Chondrocyte (in vitro differentiated cells): Measurements from ENCODE around the gene ANKH. TPM values are rescaled to one million over a fixed set of nuclear protein-coding genes. Genes with fewer than 3 reads are reported as not detected.

ENCODE experiments used
- DNase-seq: peaks from one replicate; pipeline ENCODE4 v3.0.0; 2021; ENCODE audit warnings: mixed read lengths, low spot score
- H3K27ac Mint-ChIP-seq: one replicate; pipeline ENCODE4 v1.8.0; 2021; ENCODE audit warnings: mild to moderate bottlenecking, moderate library complexity, mixed read lengths; ENCODE audit not compliant: unreplicated experiment
- H3K27me3 Mint-ChIP-seq: 2 replicates; pipeline ENCODE4 v1.8.0; 2021; ENCODE audit warnings: low read depth, mixed read lengths
- H3K36me3 Mint-ChIP-seq: 2 replicates; pipeline ENCODE4 v1.8.0; 2021; ENCODE audit warnings: low read depth, mixed read lengths
- H3K4me1 Mint-ChIP-seq: 2 replicates; pipeline ENCODE4 v1.8.0; 2021; ENCODE audit warnings: low read depth, mild to moderate bottlenecking, mixed read lengths
- H3K4me3 Mint-ChIP-seq: one replicate; pipeline ENCODE4 v1.8.0; 2021; ENCODE audit warnings: mild to moderate bottlenecking, moderate library complexity, mixed read lengths; ENCODE audit not compliant: unreplicated experiment
- H3K9me3 Mint-ChIP-seq: 2 replicates; pipeline ENCODE4 v1.8.0; 2021; ENCODE audit warnings: low read depth, mixed read lengths
- CTCF ChIP-seq: fragments of 200-600 bp; sonication (generic); IDR thresholded peaks from 2 replicates; pipeline ENCODE4 v1.5.0; 2021; ENCODE audit warnings: antibody characterized with exemption, mild to moderate bottlenecking, moderate library complexity
- total RNA-seq: library from RNA; stranded (reverse); gene quantifications from 3 replicates; pipeline ENCODE4 v1.2.1, GENCODE V29; 2021

ANKH gene
- total RNA-seq, 1 donor from 2014 or later, result 114 TPM

- peaks cover 7% of the 10 kb centered on the region for H3K36me3 Mint-ChIP-seq
- no peaks in the 10 kb centered on the region for H3K9me3 Mint-ChIP-seq
- H3K27me3 Mint-ChIP-seq, result no peaks in the 10 kb centered on the region
- H3K4me1 Mint-ChIP-seq, result peaks cover 34% of the 10 kb centered on the region
- no peak overlapping the region for H3K4me3 Mint-ChIP-seq
- H3K27ac Mint-ChIP-seq, result peak overlapping the region; percentile 79
- TF ChIP-seq CTCF, result no peak
- DNase-seq, result no peak
Measured at GRCh38 chr5:14726066-14726838, 145.3 kb downstream of the ANKH start.

GRCh38 chr5:14724633-14725032, 146.9 kb downstream of the ANKH start:
- Mint-ChIP-seq H3K4me3 (no peak overlapping the region), H3K9me3 (no peaks in the 10 kb centered on the region), H3K36me3 (peaks cover 3% of the 10 kb centered on the region), H3K27ac (no peak overlapping the region), H3K4me1 (peaks cover 47% of the 10 kb centered on the region), H3K27me3 (no peaks in the 10 kb centered on the region)
- TF ChIP-seq CTCF, result no peak
- no peak for DNase-seq

- H3K27me3 Mint-ChIP-seq, result no peaks in the 10 kb centered on the region
- no peak for DNase-seq
- H3K27ac Mint-ChIP-seq, result no peak overlapping the region
- peaks cover 4% of the 10 kb centered on the region for H3K36me3 Mint-ChIP-seq
- no peak for TF ChIP-seq CTCF
- no peaks in the 10 kb centered on the region for H3K9me3 Mint-ChIP-seq
- peaks cover 47% of the 10 kb centered on the region for H3K4me1 Mint-ChIP-seq
- H3K4me3 Mint-ChIP-seq, result no peak overlapping the region
Measured at GRCh38 chr5:14723701-14724132, 147.9 kb downstream of the ANKH start.

GRCh38 chr5:14722923-14723322, 148.7 kb downstream of the ANKH start:
- no peaks in the 10 kb centered on the region for H3K9me3 Mint-ChIP-seq
- H3K27me3 Mint-ChIP-seq, result no peaks in the 10 kb centered on the region
- TF ChIP-seq CTCF, result no peak
- DNase-seq, result no peak
- peaks cover 41% of the 10 kb centered on the region for H3K4me1 Mint-ChIP-seq
- no peak overlapping the region for H3K4me3 Mint-ChIP-seq
- H3K27ac Mint-ChIP-seq, result no peak overlapping the region
- peaks cover 8% of the 10 kb centered on the region for H3K36me3 Mint-ChIP-seq

- peaks cover 33% of the 10 kb centered on the region for H3K4me1 Mint-ChIP-seq
- peaks cover 12% of the 10 kb centered on the region for H3K36me3 Mint-ChIP-seq
- TF ChIP-seq CTCF, result no peak
- DNase-seq, result no peak
- no peak overlapping the region for H3K27ac Mint-ChIP-seq
- no peak overlapping the region for H3K4me3 Mint-ChIP-seq
- no peaks in the 10 kb centered on the region for H3K9me3 Mint-ChIP-seq
- H3K27me3 Mint-ChIP-seq, result no peaks in the 10 kb centered on the region
Measured at GRCh38 chr5:14721990-14722656, 149.5 kb downstream of the ANKH start.
